Activated naive CD4-positive, alpha-beta T cell treated with anti-CD3 and anti-CD28 coated beads for 36 hours (primary cell): ENCODE data around the gene SH3YL1. TPM values are rescaled to one million over a fixed set of nuclear protein-coding genes. Genes with fewer than 3 reads are reported as not detected.

Experiments
- CTCF ChIA-PET: fragments of 350-600 bp; sonication (Branson Sonifier 250); formaldehyde crosslinking; loops from one replicate; lab custom pipeline; 2021; ENCODE audit warnings: antibody characterized with exemption; lab: Charles Lee
- DNase-seq: peaks from one replicate; pipeline ENCODE4 v3.0.0-alpha.2; 2020
- H3K27ac Mint-ChIP-seq: one replicate; pipeline ENCODE4 v1.8.0; 2021; ENCODE audit warnings: mild to moderate bottlenecking, mixed read lengths
- H3K27me3 Mint-ChIP-seq: one replicate; pipeline ENCODE4 v1.8.0; 2021; ENCODE audit warnings: low read depth, mixed read lengths
- H3K36me3 Mint-ChIP-seq: one replicate; pipeline ENCODE4 v1.8.0; 2021; ENCODE audit warnings: low read depth, mixed read lengths
- H3K4me1 Mint-ChIP-seq: one replicate; pipeline ENCODE4 v1.8.0; 2021; ENCODE audit warnings: low read depth, mixed read lengths
- H3K4me3 Mint-ChIP-seq: one replicate; pipeline ENCODE4 v1.8.0; 2021; ENCODE audit warnings: mild to moderate bottlenecking, moderate library complexity, mixed read lengths
- H3K9me3 Mint-ChIP-seq: one replicate; pipeline ENCODE4 v1.8.0; 2021; ENCODE audit warnings: mixed read lengths
- intact Hi-C: fragments of 100-400 bp; cut with micrococcal nuclease; formaldehyde crosslinking; loops from one replicate; pipeline ENCODE4 v1.15.1; 2023
- total RNA-seq, 2 experiments: library from RNA; stranded (reverse); gene quantifications; one replicate each; pipeline ENCODE4 v1.2.3, GENCODE V29; 2021

Gene SH3YL1
- total RNA-seq, 2 experiments from 2014 or later, result 17.1 to 17.9 TPM

DNA sequence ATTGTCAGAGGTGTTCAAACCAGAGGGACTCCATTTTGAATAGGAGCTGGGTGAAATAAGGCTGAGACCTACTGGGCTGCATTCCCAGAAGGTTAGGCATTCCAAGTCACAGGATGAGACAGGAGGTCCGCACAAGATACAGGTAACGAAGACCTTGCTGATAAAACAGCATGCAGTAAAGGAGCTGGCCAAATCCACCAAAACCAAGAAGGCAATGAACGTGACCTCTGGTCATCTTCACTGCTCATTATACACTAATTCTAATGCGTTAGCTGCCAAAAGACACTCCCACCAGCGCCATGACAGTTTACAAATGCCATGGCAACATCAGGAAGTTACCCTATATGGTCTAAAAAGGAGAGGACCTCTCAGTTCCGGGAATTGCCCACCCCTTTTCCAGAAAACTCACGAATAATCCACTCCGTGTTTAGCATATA is 10.6 kb downstream of the SH3YL1 start:
- Mint-ChIP-seq H3K4me1 (peaks cover 2% of the 10 kb centered on the region), H3K36me3 (peaks cover 14% of the 10 kb centered on the region), H3K27me3 (no peaks in the 10 kb centered on the region), H3K9me3 (peaks cover 7% of the 10 kb centered on the region), H3K27ac (no peak overlapping the region), H3K4me3 (no peak overlapping the region)
- CTCF ChIA-PET, result no interaction called here
- no peak for DNase-seq
- intact Hi-C loops, result no loop called here

- Mint-ChIP-seq H3K4me1 (peaks cover 2% of the 10 kb centered on the region), H3K27ac (no peak overlapping the region), H3K4me3 (no peak overlapping the region), H3K27me3 (no peaks in the 10 kb centered on the region), H3K36me3 (peaks cover 11% of the 10 kb centered on the region), H3K9me3 (no peaks in the 10 kb centered on the region)
- CTCF ChIA-PET, result interaction anchor here (0.6 to 0.9 kb wide), 2 partner anchors 14 to 69 kb away, joined by 3 read pairs; no protein-coding TSS in a partner anchor
- intact Hi-C loops, result no loop called here
- no peak for DNase-seq
Measured at GRCh38 chr2:252001-252602, 11.7 kb downstream of the SH3YL1 start.

DNA sequence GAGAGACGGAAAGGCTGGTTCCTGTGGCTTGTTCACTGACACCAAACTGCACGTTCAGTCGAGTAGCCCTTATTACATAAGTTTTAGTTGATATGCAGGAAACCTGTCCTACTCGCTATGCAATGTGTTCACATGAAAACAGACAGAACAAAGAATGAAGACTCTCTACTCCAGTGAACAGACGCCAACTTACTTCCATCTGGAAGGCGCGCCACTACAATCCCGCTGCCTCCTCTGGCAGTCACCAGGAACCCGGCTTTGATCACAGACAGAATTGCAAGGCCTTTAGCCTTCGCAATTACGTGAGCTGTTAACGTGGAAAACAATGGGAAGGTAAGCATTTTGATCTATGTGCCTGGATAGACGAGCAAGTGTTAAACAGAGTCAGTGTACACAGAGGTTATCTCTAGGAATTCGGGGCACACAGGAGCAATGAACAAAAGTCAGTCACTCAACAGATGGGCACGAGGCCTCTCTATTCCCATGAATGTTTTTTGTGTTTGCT is 14.2 kb downstream of the SH3YL1 start:
- no peaks in the 10 kb centered on the region for H3K9me3 Mint-ChIP-seq
- CTCF ChIA-PET, result no interaction called here
- H3K36me3 Mint-ChIP-seq, result peaks cover 19% of the 10 kb centered on the region
- peaks cover 5% of the 10 kb centered on the region for H3K4me1 Mint-ChIP-seq
- no peaks in the 10 kb centered on the region for H3K27me3 Mint-ChIP-seq
- no peak overlapping the region for H3K4me3 Mint-ChIP-seq
- intact Hi-C loops, result no loop called here
- H3K27ac Mint-ChIP-seq, result no peak overlapping the region
- no peak for DNase-seq

DNA sequence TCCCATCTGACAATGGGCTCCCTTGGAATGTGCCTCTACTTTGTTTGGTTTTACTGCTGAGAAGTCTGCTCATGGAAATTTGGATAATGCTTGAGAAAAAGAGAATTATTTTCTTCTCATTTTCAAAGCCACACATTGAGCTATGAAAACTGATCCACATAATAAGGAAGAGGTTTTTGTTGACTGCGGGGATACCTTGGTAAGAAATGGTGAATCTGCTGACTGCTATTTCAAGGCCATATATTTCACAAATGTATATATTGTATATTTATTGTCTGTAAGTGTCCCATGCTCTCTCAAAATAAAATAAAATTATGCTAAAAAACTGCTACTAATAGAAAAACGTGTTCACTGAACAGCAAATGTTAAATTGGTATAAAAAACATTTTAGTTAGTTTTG is 15.1 kb downstream of the SH3YL1 start:
- intact Hi-C loops, result no loop called here
- no peak overlapping the region for H3K27ac Mint-ChIP-seq
- H3K9me3 Mint-ChIP-seq, result no peaks in the 10 kb centered on the region
- H3K36me3 Mint-ChIP-seq, result peaks cover 25% of the 10 kb centered on the region
- H3K4me1 Mint-ChIP-seq, result peaks cover 5% of the 10 kb centered on the region
- no peak overlapping the region for H3K4me3 Mint-ChIP-seq
- DNase-seq, result no peak
- H3K27me3 Mint-ChIP-seq, result no peaks in the 10 kb centered on the region
- CTCF ChIA-PET, result interaction anchor here (1.0 to 1.3 kb wide), 2 partner anchors 8 to 14 kb away, joined by 3 to 4 read pairs; no protein-coding TSS in a partner anchor

DNA sequence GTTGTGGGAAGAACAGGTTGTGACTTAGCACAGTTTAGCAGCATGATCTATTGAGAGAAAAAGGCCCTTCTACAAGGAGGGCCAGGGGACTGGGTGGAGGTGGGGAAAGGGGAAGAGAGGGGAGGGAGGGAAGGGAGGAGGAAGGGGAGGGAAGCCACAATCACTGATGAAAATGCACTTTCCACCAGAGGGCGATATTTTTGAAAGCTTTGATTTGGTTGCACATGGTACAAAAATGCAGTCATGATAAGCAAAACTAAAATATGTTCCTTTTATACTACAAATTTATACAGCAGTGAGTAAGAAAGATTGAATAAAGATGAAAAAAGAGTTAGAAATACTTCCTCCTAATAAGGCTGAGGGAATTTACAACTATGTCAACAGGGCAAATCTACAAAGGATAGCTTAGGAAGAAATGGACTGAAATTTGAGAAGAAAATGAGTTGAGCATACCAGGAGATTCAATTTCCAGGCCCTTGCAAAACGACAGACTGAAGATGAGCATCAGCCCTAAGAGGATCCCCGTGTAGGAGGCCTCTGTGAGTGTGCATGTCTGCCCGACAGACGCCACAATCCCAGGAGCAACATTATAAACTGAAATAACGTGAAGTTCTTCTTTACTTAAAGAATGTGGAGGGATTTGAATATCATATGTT is 17.2 kb downstream of the SH3YL1 start:
- Mint-ChIP-seq H3K4me3 (no peak overlapping the region), H3K27me3 (no peaks in the 10 kb centered on the region), H3K27ac (no peak overlapping the region), H3K4me1 (peaks cover 5% of the 10 kb centered on the region), H3K36me3 (peaks cover 36% of the 10 kb centered on the region), H3K9me3 (peaks cover 2% of the 10 kb centered on the region)
- CTCF ChIA-PET, result interaction anchor here (0.7 to 2.9 kb wide), 13 partner anchors 10 to 391 kb away, joined by 3 to 18 read pairs (median 3); no protein-coding TSS in a partner anchor
- intact Hi-C loops, result loop anchor here (1.0 to 2.0 kb wide), 4 partner anchors 18 to 416 kb away; partner anchors contain the start of genes ACP1 and SH3YL1
- DNase-seq, result peak; percentile 51

DNA sequence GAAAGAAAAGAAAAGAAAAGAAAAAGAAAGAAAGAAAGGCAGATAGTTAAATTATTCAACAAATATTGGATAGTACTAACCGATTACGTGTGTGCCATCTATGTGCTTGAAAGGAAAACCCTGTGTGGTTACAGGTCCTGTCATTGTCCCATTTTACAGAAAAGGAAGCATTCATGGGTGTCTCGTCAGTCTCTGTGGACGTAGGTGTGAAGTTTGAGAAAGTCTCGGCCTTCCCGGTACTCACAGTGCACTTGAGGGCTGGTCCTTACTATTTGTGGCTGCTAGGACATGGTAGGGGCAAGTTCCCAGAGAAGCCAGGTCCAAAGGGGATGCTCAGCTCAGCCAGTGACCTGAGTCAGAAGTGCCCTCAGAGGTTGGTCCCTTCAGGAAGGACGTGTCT is 19.3 kb downstream of the SH3YL1 start:
- peaks cover 44% of the 10 kb centered on the region for H3K36me3 Mint-ChIP-seq
- H3K4me3 Mint-ChIP-seq, result no peak overlapping the region
- DNase-seq, result no peak
- intact Hi-C loops, result no loop called here
- H3K27ac Mint-ChIP-seq, result no peak overlapping the region
- no peaks in the 10 kb centered on the region for H3K27me3 Mint-ChIP-seq
- peaks cover 5% of the 10 kb centered on the region for H3K4me1 Mint-ChIP-seq
- peaks cover 2% of the 10 kb centered on the region for H3K9me3 Mint-ChIP-seq
- CTCF ChIA-PET, result no interaction called here

DNA sequence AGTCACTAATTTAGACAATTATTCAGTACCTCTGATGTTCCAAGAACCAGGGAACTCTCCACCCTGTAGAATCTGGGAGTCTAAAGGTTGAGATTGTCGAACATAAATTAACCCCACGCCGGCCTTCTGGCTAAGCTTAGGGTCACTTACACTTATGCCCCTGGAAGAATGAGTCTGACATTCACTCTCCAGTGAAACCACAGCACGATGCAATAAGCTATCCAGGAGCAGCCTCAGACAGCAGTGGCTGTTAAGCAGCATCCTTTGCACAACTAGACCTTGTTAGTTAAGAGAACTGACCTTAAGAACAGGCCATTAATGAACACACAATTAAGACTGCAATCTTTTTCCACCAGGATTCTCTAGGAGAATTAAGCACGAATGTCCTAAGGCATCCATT is 25.0 kb downstream of the SH3YL1 start:
- no peak overlapping the region for H3K27ac Mint-ChIP-seq
- no peaks in the 10 kb centered on the region for H3K27me3 Mint-ChIP-seq
- peaks cover 2% of the 10 kb centered on the region for H3K9me3 Mint-ChIP-seq
- intact Hi-C loops, result no loop called here
- CTCF ChIA-PET, result no interaction called here
- peaks cover 2% of the 10 kb centered on the region for H3K4me1 Mint-ChIP-seq
- H3K36me3 Mint-ChIP-seq, result peaks cover 29% of the 10 kb centered on the region
- H3K4me3 Mint-ChIP-seq, result no peak overlapping the region
- DNase-seq, result no peak

DNA sequence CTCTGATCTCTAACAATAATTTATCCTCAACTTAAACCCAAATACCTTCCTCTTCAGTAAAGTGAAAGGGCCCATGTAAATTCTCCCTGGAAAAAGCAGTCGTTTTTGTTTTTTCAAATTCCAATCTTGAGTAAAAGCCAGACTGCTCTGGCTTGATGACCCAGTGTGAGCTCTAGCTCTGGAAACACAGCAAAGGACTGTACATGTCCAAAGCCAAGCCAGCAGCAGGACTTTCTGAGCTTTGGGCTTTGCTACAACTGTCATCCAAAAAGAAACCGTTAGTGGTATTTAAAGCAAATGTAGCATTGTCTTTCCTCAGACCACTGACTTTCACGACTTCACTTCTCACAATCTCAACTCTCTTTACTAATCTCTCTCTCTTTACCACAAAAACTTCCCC is 25.4 kb downstream of the SH3YL1 start:
- Mint-ChIP-seq H3K36me3 (peaks cover 27% of the 10 kb centered on the region), H3K9me3 (peaks cover 2% of the 10 kb centered on the region), H3K4me3 (no peak overlapping the region), H3K27me3 (no peaks in the 10 kb centered on the region), H3K4me1 (peaks cover 2% of the 10 kb centered on the region), H3K27ac (no peak overlapping the region)
- intact Hi-C loops, result no loop called here
- no peak for DNase-seq
- CTCF ChIA-PET, result interaction anchor here (0.6 kb wide), 1 partner anchor 14 kb away, joined by 3 read pairs; no protein-coding TSS in a partner anchor

GRCh38 chr2:237878-238277 is 26.0 kb downstream of the SH3YL1 start:
- DNase-seq, result no peak
- Mint-ChIP-seq H3K9me3 (peaks cover 2% of the 10 kb centered on the region), H3K4me3 (no peak overlapping the region), H3K27ac (no peak overlapping the region), H3K36me3 (peaks cover 23% of the 10 kb centered on the region), H3K4me1 (peaks cover 2% of the 10 kb centered on the region), H3K27me3 (no peaks in the 10 kb centered on the region)
- CTCF ChIA-PET, result interaction anchor here (0.6 to 1.4 kb wide), 5 partner anchors 9 to 53 kb away, joined by 3 to 7 read pairs (median 3); no protein-coding TSS in a partner anchor
- intact Hi-C loops, result no loop called here

DNA sequence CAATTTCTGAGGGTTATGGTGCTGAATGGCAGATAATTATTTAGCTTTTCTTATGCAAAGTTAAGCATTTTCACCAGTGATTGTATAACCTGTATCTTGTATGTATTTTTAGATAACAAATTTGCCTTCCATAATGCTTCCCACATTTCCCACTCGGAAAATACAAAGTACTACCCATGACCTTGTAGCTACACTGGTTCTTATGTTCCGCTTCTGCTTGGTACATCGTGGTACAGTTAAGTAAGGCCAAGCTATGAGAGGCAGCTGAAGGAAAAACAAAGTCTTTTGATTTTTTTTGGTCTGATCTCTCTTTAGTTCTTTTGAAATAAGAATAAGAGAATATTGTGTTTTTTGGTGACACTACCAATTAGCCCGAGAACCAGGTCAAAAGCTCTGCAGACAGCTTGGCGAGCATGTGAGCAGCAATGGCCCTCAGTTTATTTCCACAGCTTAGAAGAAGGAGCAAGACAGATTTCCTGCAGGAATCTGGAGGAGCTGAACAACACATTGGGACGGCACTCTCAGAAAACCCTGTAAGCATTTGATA is 26.8 kb downstream of the SH3YL1 start:
- Mint-ChIP-seq H3K27ac (no peak overlapping the region), H3K27me3 (no peaks in the 10 kb centered on the region), H3K4me1 (peaks cover 2% of the 10 kb centered on the region), H3K36me3 (peaks cover 17% of the 10 kb centered on the region), H3K9me3 (no peaks in the 10 kb centered on the region), H3K4me3 (no peak overlapping the region)
- CTCF ChIA-PET, result interaction anchor here (0.9 to 1.4 kb wide), 4 partner anchors 10 to 54 kb away, joined by 3 to 7 read pairs (median 4); no protein-coding TSS in a partner anchor
- DNase-seq, result no peak
- intact Hi-C loops, result no loop called here

DNA sequence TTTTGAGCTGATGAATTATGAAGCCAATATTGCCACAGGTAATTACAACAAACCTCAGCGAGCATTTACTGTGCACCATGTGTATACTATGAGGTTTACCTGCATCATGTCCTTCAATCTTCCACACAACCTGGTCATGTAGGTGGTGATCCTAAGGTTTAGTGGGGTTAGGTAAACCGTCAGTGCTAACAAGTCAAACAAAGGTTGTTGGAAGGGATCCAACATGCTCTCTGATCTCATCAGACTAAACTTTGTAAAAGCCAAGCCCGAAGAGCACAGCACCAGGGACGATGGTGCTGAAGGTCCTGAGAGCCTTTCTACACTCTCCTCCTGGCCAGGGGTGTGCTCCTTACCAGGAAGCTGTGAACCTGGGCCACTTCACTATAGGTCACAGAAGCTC is 29.4 kb downstream of the SH3YL1 start:
- DNase-seq, result no peak
- H3K27me3 Mint-ChIP-seq, result no peaks in the 10 kb centered on the region
- intact Hi-C loops, result no loop called here
- peaks cover 2% of the 10 kb centered on the region for H3K4me1 Mint-ChIP-seq
- peaks cover 13% of the 10 kb centered on the region for H3K36me3 Mint-ChIP-seq
- CTCF ChIA-PET, result interaction anchor here (0.6 kb wide), 2 partner anchors 14 to 63 kb away, joined by 3 to 5 read pairs; no protein-coding TSS in a partner anchor
- no peak overlapping the region for H3K4me3 Mint-ChIP-seq
- H3K27ac Mint-ChIP-seq, result no peak overlapping the region
- no peaks in the 10 kb centered on the region for H3K9me3 Mint-ChIP-seq

DNA sequence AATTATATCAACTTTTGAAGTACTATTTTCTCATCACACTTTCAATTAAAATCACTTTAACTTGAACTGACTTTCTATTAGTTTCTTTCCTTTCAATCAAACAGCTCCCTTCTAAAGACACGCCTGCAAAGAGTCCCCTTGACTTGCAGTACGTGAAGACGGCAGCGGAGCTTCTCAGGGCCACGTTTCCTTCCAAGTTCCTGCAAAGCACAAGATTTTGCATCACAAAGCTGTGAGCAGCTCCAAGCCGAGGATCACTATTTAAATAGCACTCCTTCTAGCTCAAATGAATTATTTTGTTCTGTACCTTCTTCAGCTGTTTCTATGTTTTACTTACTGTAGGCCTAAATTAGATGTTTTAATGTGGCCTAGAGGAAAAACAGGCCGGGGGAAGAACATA is 30.8 kb downstream of the SH3YL1 start:
- DNase-seq, result no peak

More for the DNA sequence above, 30.8 kb downstream of the SH3YL1 start:
- CTCF ChIA-PET, result interaction anchor here (1.3 kb wide), 1 partner anchor 13 kb away, joined by 4 read pairs; no protein-coding TSS in a partner anchor
- H3K27ac Mint-ChIP-seq, result no peak overlapping the region
- no peaks in the 10 kb centered on the region for H3K4me1 Mint-ChIP-seq
- peaks cover 15% of the 10 kb centered on the region for H3K36me3 Mint-ChIP-seq
- no peak overlapping the region for H3K4me3 Mint-ChIP-seq
- H3K9me3 Mint-ChIP-seq, result no peaks in the 10 kb centered on the region
- no peaks in the 10 kb centered on the region for H3K27me3 Mint-ChIP-seq
- intact Hi-C loops, result no loop called here
